Omental fat pad (tissue), 4 donors: ENCODE results near the gene CLK4. TPM values are rescaled to one million over a fixed set of nuclear protein-coding genes. Genes with fewer than 3 reads are reported as not detected.

Source experiments
- ATAC-seq: fragments of 150-250 bp; one replicate; pipeline ENCODE4 v1.9.1; 2016; ENCODE audit warnings: mild to moderate bottlenecking, moderate library complexity; ENCODE audit not compliant: low FRiP score
- DNase-seq: peaks from one replicate; pipeline ENCODE4 v3.0.0-alpha.2; 2019; ENCODE audit warnings: low spot score
- small RNA-seq: library from RNA; depleted of rRNA; stranded (forward); fragments of <200 nt; gene quantifications from one replicate; pipeline ENCODE3, GENCODE V24; 2016
- total RNA-seq, 4 donors: library from RNA; depleted of rRNA; stranded (reverse); fragments of >200 nt; gene quantifications; one replicate each; pipeline ENCODE4 v1.1.0, GENCODE V29; 2016
- TF ChIP-seq, protein P1 (sequence below), 3 donors: fragments of 450-650 bp; IDR thresholded peaks; one replicate each; pipeline ENCODE4 v1.5.1; 2016 to 2017; ENCODE audit warnings: antibody characterized with exemption in 3 of 3, mild to moderate bottlenecking in 3 of 3, moderate library complexity in 2 of 3

CLK4 gene
- total RNA-seq, 4 donors from 2014 or later, result 18.4 to 62.6 (median 34.6) TPM

DNA sequence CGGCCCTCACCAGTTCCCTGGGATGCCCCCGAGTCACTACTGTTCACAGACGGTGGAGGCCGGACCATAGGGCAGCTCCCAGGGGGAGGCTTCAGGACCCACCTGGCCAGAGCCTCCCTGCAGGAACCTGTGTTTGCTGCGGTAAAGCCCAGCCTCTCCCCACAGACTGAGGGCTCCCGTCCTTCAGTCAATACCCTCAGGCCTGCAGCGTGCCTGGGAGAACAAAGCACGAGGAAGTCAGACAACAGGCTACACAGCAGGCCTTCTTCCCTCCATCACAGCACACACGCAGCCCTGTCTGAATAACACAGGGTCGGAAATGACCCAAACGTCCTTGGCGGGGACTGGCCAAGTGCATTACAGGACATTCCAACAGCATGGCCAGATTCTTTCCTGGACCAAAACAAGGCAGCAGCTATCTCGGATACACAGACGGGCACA is 71.1 kb downstream of the CLK4 start:
- no peak for DNase-seq
- no peak for ATAC-seq
- TF ChIP-seq, protein P1, sequence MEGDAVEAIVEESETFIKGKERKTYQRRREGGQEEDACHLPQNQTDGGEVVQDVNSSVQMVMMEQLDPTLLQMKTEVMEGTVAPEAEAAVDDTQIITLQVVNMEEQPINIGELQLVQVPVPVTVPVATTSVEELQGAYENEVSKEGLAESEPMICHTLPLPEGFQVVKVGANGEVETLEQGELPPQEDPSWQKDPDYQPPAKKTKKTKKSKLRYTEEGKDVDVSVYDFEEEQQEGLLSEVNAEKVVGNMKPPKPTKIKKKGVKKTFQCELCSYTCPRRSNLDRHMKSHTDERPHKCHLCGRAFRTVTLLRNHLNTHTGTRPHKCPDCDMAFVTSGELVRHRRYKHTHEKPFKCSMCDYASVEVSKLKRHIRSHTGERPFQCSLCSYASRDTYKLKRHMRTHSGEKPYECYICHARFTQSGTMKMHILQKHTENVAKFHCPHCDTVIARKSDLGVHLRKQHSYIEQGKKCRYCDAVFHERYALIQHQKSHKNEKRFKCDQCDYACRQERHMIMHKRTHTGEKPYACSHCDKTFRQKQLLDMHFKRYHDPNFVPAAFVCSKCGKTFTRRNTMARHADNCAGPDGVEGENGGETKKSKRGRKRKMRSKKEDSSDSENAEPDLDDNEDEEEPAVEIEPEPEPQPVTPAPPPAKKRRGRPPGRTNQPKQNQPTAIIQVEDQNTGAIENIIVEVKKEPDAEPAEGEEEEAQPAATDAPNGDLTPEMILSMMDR (IDR thresholded peaks at IDR 0.05), result no peak

DNA sequence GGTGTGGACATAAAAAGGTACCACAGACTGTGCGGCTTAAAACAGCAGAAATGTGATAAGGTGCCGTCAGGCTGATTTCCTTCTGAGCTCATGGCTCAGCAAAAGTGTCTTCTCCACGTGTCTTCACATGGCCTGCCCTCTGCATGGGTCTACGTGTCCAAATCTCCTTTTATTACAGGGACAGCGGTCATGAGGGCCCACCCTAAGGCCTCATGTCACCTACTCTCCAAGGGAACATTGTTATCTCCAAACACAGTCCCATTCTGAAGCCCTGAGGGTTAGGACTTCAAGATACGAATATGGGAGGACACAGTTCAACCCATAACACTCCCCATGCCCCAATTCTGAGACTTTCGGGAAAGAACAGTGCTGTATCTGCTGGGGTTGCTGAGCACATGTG is 71.8 kb downstream of the CLK4 start:
- DNase-seq (no peak), ATAC-seq (no peak)
- TF ChIP-seq, protein P1 (IDR thresholded peaks at IDR 0.05), result no peak

DNA sequence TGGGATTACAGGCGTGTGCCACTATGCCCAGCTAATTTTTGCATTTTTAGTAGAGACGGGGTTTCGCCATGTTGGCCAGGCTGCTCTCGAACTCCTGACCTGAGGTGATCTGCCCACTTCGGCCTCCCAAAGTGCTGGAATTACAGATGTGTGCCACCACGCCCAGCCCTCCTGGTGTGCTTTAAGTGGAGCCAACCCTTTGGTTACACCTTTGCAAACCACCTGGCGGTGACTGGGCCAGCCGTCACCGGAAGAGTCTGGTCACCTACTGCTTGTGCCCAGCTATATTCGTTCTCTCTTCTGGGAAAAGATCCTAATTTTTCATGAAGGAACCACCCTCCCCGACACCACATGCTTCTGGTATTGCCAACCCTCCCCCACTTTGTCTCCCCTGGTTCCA is 72.5 kb downstream of the CLK4 start:
- ATAC-seq (no peak), DNase-seq (no peak)
- TF ChIP-seq, protein P1 (IDR thresholded peaks at IDR 0.05), result no peak

DNA sequence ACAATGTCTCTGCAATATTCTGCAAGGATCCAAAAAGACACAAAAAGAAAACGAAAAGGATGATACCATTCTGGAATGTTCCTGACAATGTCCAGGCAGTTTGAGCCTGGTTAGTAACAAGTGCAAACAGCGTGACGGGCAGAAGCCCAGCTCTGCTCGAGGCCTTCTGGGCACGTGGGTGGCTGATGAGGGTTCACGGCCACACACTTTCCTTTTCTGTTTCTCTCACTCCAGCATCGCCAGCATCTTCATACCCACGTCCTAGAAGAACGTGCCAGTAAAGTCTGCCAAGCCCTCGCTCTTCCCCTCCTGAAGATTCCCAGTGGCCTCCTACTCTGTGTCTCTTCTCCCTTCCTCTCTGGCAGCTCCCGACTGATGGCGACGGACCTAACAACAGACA is 73.3 kb downstream of the CLK4 start:
- TF ChIP-seq, protein P1 (IDR thresholded peaks at IDR 0.05), result no peak
- no peak for ATAC-seq
- no peak for DNase-seq

Small RNA genes within 50 kb of the gene (small RNA-seq; reads per million reads assigned to genes)
- gene RN7SKP70, result not detected

Other genes starting within 250 kb of the CLK4 start
- 1 to 10 TPM in 1 of 4 donors, under 1 TPM in 3; 0.12 to 1.0 (median 0.49) TPM for gene COL23A1, start 36.7 kb downstream of the CLK4 start, total RNA-seq
- 10 to 100 TPM; 11.6 to 22.1 (median 13.9) TPM for gene ZNF354A, start 103.6 kb upstream of the CLK4 start, total RNA-seq
- gene ZNF354B, start 232.9 kb upstream of the CLK4 start, total RNA-seq, result 10 to 100 TPM; 13.0 to 32.8 (median 22.8) TPM